ACC112 (cell line): ENCODE results near the gene PDIA6.

ENCODE experiments used
- H2AFZ ChIP-seq: fragments of 200-600 bp; sonication (generic); one replicate; pipeline ENCODE4 v1.6.0; 2017; ENCODE audit warnings: antibody characterized with exemption, low read length; ENCODE audit not compliant: unreplicated experiment
- H3K27ac ChIP-seq: fragments of 200-600 bp; sonication (generic); 2 replicates; pipeline ENCODE4 v1.5.1; 2014; ENCODE audit warnings: low read depth, mild to moderate bottlenecking, antibody characterized with exemption, low read length, moderate library complexity
- H3K27me3 ChIP-seq: fragments of 200-600 bp; sonication (generic); 2 replicates; pipeline ENCODE4 v1.6.1; 2014; ENCODE audit warnings: mild to moderate bottlenecking, antibody characterized with exemption, low read length, moderate library complexity, mixed read lengths; ENCODE audit not compliant: insufficient read depth
- H3K36me3 ChIP-seq: fragments of 200-600 bp; sonication (generic); 2 replicates; pipeline ENCODE4 v1.6.1; 2016; ENCODE audit warnings: mild to moderate bottlenecking, antibody characterized with exemption, low read length, moderate library complexity, mixed read lengths; ENCODE audit not compliant: insufficient read depth
- H3K4me1 ChIP-seq: fragments of 200-600 bp; sonication (generic); one replicate; pipeline ENCODE4 v1.6.1; 2016; ENCODE audit warnings: low read length, mixed read lengths; ENCODE audit not compliant: insufficient read depth, unreplicated experiment, control insufficient read depth
- H3K4me3 ChIP-seq: fragments of 200-600 bp; sonication (generic); 2 replicates; pipeline ENCODE4 v1.5.1; 2014; ENCODE audit warnings: mild to moderate bottlenecking, low read depth, low read length
- H3K79me2 ChIP-seq: fragments of 200-600 bp; sonication (generic); one replicate; pipeline ENCODE4 v1.6.0; 2016; ENCODE audit warnings: low read length; ENCODE audit not compliant: control insufficient read depth, unreplicated experiment, insufficient read depth

The PDIA6 gene

DNA sequence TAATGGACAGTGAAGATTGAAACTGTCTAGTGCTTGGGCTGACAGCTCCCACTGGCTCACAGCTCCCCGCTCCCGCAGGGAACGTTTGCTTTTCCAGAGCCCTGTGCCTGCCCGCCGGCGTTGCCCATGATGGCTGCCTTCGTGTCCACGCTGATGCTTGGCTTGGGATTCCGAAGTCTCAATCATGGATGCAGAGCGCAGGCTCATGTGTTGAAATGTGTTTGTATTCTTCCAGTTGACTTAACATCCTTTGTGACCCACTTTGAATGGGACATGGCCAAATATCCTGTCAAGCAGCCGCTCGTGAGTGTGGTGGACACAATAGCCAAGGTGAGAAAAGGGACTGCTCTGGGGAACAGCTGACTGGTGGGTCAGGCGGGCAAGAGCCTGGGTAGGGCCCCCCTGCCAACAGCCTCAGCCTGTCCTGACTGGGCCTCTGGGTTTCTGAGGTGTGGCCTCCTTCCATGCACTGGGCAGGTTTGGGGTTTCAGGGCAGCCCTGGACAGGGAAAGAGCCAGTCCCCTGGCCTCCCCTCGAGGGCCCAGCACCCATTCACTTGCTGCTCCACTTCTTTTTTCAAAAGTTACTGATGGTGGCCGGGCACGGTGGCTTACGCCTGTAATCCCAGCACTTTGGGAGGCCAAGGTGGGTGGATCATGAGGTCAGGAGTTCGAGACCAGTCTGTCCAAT is 48.3 kb downstream of the PDIA6 start:
- H3K4me3 ChIP-seq: no peak overlapping the region
- H3K79me2 ChIP-seq: no peaks in the 10 kb centered on the region
- no peaks in the 10 kb centered on the region for H3K4me1 ChIP-seq
- no peaks in the 10 kb centered on the region for H3K36me3 ChIP-seq
- H2AFZ ChIP-seq: no peak overlapping the region
- peaks cover 8% of the 10 kb centered on the region; the same call in 1 of the 2 replicates for H3K27me3 ChIP-seq
- H3K27ac ChIP-seq: no peak overlapping the region

DNA sequence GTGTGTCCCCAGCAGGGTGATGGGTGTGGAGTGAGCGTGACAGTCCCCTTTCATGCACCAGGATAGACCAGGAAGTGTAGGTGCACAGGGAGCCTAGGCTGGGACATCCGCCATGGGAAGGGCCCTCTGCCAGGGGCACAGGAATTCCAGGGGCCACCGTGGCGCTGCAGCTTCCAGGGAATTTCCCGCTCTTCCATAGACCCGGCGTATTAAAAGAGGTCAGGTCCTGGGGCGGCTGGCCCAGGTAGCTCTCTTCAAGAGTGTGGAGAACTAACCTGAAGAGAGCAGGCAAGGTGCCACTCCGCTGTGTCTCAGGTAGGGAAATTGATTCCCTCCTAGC is 49.2 kb downstream of the PDIA6 start:
- H2AFZ ChIP-seq: no peak overlapping the region
- no peaks in the 10 kb centered on the region for H3K36me3 ChIP-seq
- no peaks in the 10 kb centered on the region for H3K4me1 ChIP-seq
- no peaks in the 10 kb centered on the region for H3K79me2 ChIP-seq
- peaks cover 8% of the 10 kb centered on the region; the same call in 1 of the 2 replicates for H3K27me3 ChIP-seq
- H3K4me3 ChIP-seq: no peak overlapping the region
- no peak overlapping the region for H3K27ac ChIP-seq

DNA sequence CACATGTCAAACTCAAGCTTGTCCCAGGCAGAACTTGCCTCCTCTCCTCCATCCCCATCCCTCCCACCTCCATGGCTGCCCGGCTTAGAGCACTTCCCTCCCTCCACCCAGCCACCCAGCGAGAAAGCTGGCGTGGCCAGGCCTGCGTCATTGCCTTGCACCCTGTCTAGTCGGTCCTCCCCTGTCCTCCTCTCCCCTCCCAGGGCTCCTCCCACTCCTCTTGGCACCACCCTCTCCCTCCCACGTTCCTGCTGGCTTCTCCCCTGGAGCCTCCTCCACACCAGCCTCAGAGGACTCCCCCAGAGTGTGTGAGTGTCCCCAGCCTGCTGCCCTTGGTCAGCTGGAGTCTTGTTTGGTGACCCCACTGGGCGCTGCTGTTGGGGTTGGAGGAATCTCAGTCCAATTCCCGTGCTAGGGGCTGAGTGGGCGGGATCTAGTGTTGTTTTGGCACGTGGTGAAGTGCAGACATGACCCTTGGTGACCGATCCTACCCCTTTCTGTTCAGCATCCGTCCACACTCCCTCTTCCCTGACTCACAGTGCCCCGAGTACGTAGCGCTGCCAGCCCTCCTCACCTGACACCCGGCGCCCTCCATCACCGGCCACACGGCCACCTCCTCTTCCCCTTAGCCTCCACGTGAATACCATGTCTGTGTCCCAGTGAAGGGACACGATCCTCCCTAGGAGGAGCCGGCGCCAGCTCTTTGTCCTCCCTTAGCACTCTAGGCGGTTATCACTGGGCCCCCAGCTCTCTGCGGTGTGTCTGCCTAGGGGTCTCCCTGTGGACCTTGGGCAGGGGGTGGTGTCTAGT is 49.7 kb downstream of the PDIA6 start:
- H3K27me3 ChIP-seq: peaks cover 8% of the 10 kb centered on the region; the same call in 1 of the 2 replicates
- H3K4me3 ChIP-seq: no peak overlapping the region
- no peaks in the 10 kb centered on the region for H3K36me3 ChIP-seq
- no peaks in the 10 kb centered on the region for H3K79me2 ChIP-seq
- H3K4me1 ChIP-seq: no peaks in the 10 kb centered on the region
- H3K27ac ChIP-seq: no peak overlapping the region
- no peak overlapping the region for H2AFZ ChIP-seq

DNA sequence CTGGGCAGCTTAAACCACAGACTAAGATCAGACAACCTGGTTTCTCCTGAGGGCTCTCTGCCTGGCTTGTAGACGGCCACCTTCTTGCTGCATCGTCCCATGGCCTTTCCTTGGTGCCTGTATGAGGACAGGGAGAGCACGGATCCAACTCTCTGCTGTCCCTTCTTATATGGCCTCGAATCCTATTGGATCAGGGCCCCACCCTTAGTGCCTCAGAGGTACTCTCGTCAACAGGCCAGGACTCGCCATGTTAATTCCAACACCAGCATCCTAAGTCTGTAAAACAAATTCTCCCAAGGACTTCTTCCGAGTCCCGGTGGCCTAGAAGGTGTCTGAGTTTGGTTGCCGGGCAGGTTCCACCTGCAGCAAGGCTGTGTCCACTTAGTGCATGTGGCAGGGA is 51.0 kb downstream of the PDIA6 start:
- H3K4me3 ChIP-seq: no peak overlapping the region
- H3K4me1 ChIP-seq: no peaks in the 10 kb centered on the region
- no peaks in the 10 kb centered on the region for H3K79me2 ChIP-seq
- H3K36me3 ChIP-seq: no peaks in the 10 kb centered on the region
- H3K27me3 ChIP-seq: peaks cover 8% of the 10 kb centered on the region; the same call in 1 of the 2 replicates
- no peak overlapping the region for H2AFZ ChIP-seq
- H3K27ac ChIP-seq: no peak overlapping the region

DNA sequence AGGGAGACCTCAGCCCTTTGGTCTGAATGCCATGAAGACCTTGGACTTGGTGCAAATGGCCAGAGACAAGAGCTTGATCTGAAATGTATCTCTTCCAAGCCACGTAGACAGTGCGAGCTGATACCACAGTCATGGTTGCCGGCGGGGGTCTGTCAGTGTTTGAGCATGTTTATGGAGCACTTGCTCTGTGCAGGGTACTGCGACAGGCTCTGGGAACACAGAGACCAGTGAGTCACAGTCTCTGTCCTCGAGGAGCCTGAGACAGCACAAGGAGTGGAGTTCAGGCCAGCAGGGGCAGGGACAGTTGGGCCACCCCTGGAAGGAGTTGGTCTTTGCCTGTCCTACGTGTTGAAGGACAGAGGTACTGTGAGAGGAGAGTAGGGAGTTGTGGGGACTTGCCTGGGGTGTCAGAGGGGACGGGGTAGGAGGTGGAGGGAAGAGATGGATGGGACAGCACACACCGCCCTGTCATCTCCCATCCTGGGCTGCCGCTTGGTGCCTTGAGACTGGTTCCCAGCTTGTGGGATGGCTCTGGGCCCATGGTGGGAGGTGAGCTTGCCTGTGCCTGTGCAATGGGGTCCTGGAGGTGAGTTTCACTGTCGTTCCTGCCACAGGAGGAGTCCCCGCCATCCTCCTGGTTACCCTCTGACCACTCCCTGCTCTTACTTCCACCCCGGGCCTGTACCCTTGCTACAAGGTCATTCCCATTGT is 51.6 kb downstream of the PDIA6 start:
- Histone ChIP-seq H3K27me3 (peaks cover 8% of the 10 kb centered on the region; the same call in 1 of the 2 replicates), H3K4me1 (no peaks in the 10 kb centered on the region), H3K36me3 (no peaks in the 10 kb centered on the region), H3K27ac (no peak overlapping the region), H3K79me2 (no peaks in the 10 kb centered on the region), H3K4me3 (no peak overlapping the region), H2AFZ (no peak overlapping the region)

DNA sequence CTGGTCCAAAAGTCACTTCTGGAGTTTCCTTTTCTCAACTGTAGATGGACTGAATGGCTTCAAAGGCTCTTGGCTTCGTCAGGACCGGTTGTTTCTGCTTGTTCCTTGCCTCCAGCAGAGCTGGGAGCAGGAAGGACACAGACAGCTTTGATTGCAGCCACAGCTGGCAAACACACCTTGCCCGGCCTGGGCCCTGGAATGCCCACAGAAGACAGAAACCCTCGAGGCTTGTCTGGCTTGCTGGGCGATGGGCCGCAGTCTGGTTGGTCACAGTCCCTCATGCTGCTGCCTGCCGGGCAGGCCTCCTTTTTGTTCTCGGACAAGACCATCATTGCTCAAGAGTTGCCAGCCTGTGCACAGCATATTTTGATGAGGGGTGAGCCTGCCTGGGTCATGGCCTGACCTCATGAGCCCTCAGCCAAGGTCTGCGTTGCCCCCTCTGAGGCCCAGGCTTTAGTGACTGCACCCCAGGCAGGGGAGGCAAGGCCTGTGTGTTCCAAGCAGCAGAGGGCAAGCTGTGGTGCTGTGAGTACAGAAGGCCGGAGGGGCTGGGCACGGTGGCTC is 53.4 kb downstream of the PDIA6 start:
- Histone ChIP-seq H2AFZ (no peak overlapping the region), H3K27me3 (peaks cover 7% of the 10 kb centered on the region; the same call in 1 of the 2 replicates), H3K4me1 (no peaks in the 10 kb centered on the region), H3K79me2 (no peaks in the 10 kb centered on the region), H3K36me3 (no peaks in the 10 kb centered on the region), H3K4me3 (no peak overlapping the region), H3K27ac (no peak overlapping the region)

DNA sequence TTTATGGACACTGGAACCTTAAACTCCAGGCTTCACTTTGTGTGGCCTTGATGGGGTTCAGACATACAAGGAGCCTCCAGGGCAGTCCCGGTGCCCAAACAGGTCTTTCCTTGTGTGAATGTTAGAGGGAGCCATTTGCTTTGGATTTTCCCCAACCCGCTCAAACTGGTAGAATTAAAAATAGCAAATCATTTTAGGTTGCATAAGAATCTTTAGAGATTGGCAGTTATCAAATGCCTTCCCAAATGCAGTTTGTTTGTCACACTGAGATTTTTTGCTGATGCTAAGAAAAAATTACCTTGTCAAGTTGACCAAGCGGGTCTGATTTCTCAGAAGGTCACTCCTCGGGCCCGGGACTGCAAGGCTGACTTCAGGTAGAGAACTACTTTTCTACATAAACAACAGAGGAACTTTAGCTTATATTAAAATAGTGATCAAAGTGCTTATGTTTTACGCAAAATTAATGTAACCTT is 54.7 kb downstream of the PDIA6 start:
- H3K27me3 ChIP-seq: no peaks in the 10 kb centered on the region
- no peak overlapping the region for H3K27ac ChIP-seq
- H3K4me3 ChIP-seq: no peak overlapping the region
- no peaks in the 10 kb centered on the region for H3K79me2 ChIP-seq
- no peak overlapping the region for H2AFZ ChIP-seq
- no peaks in the 10 kb centered on the region for H3K36me3 ChIP-seq
- H3K4me1 ChIP-seq: no peaks in the 10 kb centered on the region

DNA sequence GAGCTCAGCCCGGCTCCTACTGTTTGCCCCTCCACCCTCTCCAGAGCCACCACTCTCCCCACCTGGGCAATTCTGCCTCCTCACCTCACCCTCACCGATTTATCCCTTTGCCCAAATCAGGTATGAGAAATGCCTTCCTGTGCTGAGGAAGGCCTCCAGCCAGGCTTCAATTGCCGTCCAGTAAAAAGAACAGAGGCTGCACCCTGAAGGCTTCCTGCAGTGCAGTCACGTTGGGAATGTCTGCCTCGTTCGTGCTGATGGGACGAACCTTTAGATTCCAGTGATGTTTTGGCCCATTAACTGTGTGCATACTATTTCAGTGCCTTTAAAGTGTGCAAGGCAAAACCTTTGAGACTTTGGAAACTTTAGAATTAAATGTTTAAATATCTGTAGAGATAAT is 57.0 kb downstream of the PDIA6 start:
- no peaks in the 10 kb centered on the region for H3K36me3 ChIP-seq
- H3K27ac ChIP-seq: no peak overlapping the region
- no peaks in the 10 kb centered on the region for H3K4me1 ChIP-seq
- H3K4me3 ChIP-seq: no peak overlapping the region
- H3K27me3 ChIP-seq: no peaks in the 10 kb centered on the region
- no peak overlapping the region for H2AFZ ChIP-seq
- no peaks in the 10 kb centered on the region for H3K79me2 ChIP-seq

DNA sequence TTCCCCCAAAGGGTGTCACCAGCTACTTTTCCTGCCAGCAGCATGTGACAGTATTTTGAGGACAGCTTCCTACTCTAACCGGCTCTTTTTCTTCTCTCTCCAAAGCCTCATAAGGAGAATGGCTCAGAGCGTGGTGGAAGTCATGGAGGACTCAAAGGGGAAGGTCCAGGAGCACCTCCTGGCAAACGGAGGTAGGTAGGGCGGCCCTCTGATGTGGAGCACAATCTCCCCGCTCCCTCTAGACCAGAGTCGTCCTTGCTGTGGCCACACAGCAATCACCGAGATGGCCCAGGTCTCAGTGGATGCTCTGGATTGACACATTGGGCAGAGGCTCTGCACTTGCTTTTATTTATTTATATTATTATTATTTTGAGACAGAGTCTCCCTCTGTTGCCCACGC is 58.7 kb downstream of the PDIA6 start:
- Histone ChIP-seq H3K27ac (no peak overlapping the region), H3K36me3 (no peaks in the 10 kb centered on the region), H3K79me2 (no peaks in the 10 kb centered on the region), H3K4me1 (no peaks in the 10 kb centered on the region), H2AFZ (no peak overlapping the region), H3K4me3 (no peak overlapping the region), H3K27me3 (no peaks in the 10 kb centered on the region)

DNA sequence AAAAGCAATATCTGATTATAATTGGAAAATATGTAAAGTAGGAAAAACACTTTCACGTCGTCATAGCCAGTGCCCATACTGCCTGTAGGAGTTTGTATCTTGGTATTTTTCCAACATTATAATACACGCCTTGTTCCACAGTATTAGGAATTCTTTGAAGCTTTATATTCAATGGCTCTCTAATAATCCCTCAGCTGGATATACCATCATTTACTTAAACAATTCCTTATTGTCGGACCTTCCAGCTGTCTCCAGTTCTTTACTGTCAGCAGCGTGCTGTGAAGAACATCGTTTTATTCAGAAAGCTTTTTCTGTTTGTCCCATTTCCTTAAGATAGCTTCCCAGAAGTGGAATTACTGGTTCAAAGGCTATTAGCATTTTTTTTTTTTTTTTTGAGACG is 59.4 kb downstream of the PDIA6 start:
- no peak overlapping the region for H3K27ac ChIP-seq
- no peaks in the 10 kb centered on the region for H3K4me1 ChIP-seq
- no peak overlapping the region for H3K4me3 ChIP-seq
- H3K27me3 ChIP-seq: no peaks in the 10 kb centered on the region
- no peaks in the 10 kb centered on the region for H3K36me3 ChIP-seq
- no peak overlapping the region for H2AFZ ChIP-seq
- no peaks in the 10 kb centered on the region for H3K79me2 ChIP-seq
